SIG-M5 treated with dmso at 0.1 percent for 504 hours (cell line): ENCODE measurements around the gene CCDC154.
A peak's percentile ranks its signal among the peaks of the same experiment; 100 is the strongest.
"Not testable (repeated sequence)": the region's sequence is repeated elsewhere in the genome, so short reads cannot be mapped to it uniquely, and the experiment has no call there.

Experiments
- DNase-seq: peaks from one replicate; lab custom pipeline; 2025; ENCODE audit not compliant: unreplicated experiment; lab: John Stamatoyannopoulos, UW

The CCDC154 gene, protein sequence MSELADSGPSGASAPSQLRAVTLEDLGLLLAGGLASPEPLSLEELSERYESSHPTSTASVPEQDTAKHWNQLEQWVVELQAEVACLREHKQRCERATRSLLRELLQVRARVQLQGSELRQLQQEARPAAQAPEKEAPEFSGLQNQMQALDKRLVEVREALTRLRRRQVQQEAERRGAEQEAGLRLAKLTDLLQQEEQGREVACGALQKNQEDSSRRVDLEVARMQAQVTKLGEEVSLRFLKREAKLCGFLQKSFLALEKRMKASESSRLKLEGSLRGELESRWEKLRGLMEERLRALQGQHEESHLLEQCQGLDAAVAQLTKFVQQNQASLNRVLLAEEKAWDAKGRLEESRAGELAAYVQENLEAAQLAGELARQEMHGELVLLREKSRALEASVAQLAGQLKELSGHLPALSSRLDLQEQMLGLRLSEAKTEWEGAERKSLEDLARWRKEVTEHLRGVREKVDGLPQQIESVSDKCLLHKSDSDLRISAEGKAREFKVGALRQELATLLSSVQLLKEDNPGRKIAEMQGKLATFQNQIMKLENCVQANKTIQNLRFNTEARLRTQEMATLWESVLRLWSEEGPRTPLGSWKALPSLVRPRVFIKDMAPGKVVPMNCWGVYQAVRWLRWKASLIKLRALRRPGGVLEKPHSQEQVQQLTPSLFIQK

DNA sequence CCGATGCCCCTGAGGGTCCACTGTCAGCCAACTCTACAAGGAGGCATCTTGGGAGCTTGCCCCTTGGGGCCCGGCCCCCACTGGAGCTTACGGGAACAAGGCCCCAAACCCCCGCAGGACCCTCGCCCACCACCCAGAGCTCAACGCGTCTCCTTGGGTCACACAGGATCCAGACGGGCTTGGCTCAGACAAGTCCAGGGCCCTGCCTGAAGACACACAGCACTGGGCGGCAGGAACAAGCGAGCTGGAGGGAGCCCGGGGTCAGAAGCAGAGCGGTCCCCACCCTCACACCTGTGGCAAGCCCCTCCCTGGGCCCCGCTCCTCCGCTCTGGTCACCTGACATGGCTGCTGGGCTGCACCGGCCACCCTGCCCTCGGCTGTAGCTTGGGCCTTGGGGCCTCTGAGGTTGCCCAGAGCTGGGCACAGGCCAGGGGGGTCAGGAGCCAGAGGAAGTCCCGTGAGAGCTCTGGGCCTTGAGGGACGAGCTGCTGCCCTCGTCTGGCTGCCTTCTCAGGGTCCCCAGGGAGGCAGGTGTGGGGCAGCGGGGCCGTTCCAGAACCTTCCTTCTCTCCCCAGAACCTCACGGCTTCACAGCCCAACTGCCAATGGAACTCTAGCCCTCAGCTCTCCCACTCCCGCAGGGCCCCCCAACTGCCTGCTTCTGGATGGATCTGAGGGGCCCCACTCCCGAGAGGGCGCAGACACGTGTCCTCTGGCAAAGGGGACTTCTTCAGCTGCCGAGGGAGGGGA, at the start of gene CCDC154:
TSS of gene CCDC154 (minus strand) at position 577 of the 750 bp plus-strand sequence. CDS start at position 343, 234 bp downstream.
- DNase-seq: no peak

DNA sequence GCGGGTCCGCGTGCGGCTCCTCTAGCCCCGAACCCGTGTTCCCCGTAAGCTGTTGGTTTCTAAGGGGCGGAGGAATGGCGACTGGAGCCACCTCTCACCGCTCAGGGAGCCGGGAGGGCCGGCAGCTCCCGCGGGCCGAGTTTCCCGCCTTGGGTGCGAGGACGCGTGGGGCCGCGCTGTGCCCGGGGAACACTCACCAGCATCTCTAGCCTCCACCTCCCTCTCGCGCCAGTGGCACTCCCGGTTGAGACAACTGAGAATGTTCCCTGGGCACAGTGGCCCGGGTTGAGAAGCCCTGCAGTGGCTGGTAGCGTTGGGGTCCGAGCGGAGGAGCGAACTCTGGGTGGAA, 49.4 kb upstream of the CCDC154 start:
- DNase-seq: no peak

DNA sequence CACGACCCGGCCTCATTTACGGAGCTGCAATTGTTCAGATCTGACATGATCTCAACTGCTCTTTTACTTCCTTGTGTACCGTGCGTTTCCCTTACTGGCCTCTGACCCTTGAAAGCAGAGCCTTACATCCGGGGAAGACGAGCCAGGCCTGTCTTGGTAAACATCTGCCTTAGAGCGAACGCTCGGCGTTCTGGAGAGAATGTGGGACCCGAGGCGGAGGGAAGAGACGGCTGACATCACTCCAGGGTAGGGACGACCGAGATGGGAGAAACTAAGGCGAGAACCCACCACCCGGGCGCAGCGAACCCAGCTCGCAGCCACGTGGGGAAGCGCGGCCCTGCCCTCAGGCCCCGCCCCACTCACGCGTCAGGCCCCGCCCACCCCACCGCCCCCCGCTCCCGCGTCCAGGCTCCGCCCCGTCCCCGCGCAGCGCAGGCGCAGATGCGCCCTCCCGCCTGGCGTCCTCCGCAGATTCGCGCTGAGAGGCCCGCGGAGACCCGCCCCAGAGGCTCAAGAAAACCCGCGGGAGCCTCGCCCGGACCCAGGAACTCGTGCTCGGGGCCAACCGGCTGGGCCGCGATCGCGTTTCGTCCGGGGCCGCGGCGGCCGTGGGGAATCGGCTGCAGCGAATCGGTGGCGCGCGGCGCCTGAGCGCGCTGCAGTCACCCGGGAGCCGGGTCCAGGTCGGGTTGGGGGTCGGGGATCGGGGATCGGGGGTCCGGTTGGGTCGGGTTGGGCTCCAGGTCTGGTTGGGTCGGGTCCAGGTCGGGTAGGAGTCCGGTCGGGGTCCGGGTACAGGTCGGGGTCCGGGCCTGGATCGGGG, 48.8 kb upstream of the CCDC154 start, which contains the start of gene TELO2:
TSS of gene TELO2 (plus strand) at position 438 of the 823 bp plus-strand sequence. CDS start 922 bp downstream, outside the sequence.
- DNase-seq: peak; percentile 74

DNA sequence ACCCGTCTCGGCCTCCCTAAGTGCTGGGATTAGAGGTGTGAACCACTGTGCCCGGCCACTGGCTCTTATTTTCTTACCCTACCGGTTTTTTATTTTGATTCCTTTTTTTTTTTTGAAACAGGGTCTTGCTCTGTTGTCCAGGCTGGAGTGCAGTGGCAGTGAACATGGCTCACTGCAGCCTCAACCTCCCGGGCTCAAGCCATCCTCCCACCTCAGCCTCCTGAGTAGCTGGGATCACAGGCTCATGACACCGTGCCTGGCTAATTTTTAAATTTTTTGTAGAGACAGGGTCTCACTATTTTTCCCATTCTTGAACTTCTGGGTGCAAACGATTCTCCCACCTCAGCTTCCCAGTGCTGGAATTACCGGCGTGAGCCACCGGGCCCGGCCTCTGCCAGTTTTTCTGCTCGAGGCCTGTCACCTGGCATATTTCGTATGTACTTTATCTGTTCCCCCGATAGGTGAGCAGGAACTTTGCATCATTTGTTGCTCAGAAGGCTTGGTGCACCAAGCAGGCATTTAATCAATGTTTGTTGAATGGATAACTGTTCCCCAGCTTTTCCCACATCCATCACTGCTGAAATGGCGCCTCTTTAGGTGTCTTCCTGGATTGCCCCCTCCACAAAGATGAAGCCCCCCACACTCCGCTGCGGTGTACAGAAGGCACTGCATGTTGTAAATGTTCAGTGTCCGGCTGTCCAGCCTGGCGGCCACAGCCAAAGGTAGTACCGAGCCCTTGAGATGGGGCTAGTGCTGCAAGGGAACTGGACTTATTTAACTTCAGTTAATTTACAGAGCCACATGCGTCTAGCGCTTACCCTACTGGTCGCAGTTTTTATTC, 47.9 kb upstream of the CCDC154 start:
- no peak for DNase-seq

DNA sequence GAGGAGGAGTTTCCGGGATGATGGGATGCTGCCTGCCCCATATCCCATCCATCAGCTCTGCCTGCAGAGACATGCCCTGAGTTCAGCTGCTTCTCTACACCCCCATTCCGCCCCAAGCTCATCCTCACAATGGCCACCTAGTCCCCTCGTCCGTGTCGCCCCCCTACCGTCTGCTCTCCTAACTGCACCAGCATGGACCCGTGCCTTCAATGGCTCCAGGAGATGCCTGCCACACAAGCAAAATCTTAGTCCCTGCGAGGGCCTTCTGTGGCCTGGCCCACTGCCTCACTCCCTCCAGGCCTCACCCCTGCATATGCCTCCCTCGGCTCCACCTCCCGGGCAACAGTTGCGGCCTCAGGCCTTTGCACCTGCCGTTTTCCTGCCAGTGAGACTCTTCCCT, 47.0 kb upstream of the CCDC154 start:
- no peak for DNase-seq

DNA sequence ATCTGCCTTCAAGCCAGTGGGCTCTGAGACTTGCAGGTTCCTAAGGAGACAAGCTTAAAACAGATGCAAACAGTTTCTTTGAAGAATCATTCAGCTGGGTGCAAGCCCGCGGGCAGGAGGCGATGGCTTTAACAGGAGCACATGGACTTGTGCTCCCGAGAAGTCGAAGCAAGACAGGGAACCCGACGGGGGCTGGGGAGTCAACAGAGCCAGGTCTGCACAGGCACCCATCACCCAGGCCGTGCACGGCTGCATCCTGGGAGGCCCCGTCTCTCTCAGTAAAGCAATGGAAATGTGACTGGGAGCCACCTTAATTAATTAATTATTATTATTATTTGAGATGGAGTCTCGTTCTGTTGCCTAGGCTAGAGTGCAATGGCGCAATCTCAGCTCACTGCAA, 44.7 kb upstream of the CCDC154 start:
- DNase-seq: no peak

DNA sequence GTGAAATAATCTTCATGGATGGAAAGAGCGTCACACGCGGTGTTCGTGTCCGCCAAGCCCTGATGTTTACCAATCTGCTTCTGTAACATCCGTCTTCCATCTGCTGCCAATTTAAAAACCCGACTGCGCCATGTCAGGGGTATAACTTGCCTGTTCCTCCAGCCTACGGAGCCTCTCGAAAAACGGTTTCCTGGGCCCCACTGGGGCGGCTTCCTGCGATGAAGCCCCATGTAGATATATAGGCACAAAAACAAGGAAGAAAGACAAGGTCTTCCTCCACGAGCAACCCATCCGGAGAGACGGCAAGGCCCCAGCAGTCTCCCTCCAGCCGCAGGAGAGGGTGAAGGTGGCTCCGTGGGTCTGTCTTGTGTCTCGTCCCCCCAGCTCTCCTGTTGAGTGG, 44.3 kb upstream of the CCDC154 start, which contains the start of gene PTX4:
TSS of gene PTX4 (minus strand) at position 326 of the 400 bp plus-strand sequence. CDS start at position 291, 35 bp downstream.
- DNase-seq: no peak

DNA sequence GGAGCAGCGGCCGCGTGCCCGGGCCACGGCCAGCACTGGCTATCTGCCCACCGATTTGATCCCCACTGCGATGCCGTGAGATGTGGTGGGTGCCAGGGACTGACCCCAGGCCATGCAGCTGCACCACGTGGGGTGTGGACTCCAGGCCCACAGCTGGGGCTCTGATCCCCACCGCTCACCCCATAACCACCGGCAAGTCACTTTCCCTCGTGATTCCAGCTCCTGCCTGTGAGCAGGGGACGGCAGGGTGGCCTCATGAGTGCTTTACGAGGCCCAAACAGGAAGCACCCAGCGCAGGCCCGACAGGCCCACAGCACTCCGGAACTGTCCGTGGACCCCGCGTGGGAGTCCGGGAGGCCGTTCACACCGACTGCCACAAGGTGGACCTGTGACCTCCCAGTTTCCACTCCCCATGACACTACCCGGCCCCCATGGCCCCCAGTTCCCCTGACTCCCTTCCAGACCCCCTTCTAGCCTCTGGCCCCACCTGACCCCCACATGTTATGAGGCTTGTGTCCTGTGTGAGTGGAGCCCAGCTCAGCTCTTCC, 43.8 kb upstream of the CCDC154 start:
- DNase-seq: no peak

DNA sequence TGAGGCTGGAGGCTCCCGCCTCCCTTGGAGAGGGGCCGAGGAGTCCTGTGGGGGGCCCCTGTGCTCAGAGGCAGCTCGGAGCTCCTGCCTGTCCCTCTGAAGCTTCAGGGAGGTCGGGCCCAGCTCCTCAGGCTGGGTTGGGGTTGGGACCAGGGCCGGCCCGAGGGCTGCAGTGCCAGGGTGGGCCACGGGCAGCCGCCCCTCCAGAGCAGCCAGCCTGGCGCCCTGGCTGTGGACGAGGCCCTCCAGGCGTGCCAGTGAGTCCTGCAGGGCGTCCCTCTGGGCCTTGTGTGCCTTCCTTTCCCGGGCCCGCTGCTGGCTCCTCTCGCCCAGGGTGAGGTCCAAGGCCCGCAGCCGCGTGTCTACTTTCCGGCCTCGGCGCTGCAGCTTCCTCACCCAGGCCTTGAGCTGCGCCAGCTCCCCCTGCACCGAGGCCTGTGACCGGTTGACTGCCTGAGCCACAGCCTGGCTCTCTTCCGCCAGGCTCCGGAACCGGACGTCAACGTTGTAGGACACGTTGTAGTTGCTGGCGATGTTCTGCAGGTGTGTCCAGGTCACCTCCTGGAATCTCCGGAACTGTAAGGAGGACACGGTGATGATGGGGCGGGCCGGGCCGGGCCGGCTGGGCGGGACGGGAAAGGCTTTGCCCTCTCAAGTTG, 43.2 kb upstream of the CCDC154 start:
- DNase-seq: no peak

DNA sequence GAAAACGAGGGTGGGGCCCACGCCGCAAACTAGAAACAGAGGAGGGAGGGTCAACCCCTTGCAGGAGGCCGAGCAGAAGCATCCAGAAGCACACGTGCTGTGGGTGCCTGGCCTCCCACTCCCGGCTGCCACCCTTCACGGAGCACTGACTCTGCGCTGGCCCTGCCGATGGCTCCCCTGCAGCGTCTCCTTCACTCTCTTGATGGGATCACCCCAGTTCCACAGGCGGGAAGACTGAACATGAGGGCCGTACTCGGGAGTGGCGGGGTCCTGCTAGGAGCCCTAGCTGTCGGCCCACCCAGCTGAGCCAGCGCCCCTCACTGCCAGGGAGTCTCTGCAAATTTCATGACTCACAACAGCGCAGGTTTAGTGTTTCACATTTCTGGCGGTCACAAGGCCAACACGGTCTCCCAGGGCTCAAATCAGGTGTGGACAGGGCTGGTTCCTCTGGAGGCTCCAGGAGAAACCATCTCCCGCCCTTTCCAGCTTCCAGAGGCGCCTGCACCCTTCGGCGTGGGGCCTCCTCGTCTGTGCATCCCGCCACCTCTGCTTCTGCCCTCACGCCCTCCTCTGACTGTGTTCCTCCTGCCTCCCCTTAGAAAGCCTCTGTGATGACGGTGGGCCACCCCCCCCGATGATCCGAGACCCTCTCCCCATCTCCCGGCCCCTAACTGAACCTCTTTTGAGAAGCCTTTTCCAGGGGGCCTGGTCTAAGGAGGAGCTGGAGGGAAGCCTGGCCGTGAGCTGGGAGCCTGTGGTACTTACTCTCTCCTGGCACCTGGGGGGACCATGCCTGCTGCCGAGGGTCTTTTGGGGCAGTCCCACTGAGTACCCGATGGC, 42.4 kb upstream of the CCDC154 start:
- no peak for DNase-seq

DNA sequence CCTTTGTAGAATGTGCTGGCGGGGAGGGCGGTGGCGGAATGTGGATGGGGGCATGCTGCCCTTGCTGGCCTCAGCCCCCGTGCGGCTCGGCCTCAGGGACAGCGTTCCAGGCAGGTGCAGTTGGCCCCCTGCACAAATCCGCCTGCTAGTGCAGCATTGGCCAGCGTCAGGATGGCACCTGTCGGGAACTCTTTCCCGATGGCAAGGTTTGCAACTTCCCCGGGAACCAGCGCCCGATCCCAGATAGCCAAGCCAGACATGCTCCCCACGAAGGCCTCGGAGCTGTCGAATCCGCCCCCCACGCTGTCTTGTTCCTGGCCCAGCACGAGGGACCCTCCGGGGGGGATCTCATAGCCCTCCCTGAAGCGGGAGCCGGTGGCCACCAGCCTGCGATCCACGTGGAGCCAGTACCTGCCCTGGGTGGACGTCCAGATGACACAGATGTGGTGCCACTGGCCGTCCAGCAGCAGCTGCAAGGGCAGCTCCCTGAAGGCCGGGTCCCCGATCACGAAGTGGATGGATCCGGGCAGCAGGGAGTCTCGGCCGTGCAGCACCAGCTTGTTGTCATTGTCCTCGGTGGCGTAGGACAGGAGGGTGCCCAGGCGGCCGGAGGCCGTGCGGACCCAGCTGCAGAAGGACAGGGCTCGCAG, 41.6 kb upstream of the CCDC154 start:
- DNase-seq: no peak

DNA sequence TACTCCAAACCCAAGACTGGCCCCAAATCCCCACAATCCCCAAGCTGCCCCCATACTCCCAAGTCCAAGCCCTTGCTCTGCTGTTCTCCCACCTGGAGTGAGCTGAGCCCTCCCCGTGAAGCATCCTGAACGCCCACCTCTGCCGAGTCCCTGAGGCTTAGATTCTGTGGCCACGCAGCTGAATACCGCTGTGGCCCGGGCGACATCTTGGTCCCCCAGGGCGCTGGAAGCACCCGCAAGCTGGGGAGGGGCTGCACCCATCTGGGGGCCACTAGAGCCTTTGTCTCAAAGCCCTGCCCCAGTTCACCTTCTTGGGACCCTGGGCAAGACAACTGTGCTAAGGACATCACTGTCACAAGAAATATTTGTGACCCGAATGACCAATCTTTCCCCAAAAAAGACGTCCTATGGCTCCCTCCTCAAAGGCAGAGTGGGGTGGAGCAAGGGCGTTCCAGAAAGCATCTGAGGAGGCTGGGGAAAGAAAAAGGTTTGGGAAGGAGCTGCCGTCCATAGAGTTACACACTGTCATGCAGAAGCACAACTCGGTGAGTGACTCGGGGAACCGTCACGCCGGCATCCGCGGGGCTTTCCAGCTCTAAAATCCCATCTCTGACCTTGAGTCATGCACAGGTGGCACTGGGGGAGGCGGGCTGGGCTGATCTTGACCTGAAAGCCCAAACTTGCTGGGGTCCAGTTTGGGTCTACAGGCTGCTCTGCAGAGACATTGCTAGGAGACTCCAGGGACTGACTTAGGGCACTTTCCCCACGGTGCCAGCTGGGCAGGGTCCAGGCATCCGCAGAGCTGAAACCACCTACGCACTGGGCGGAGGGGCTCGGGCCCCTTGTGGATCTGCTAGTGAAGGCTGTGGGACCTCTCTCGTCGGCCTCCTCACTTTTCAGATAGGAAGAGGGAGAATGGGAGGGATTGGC, 37.8 kb upstream of the CCDC154 start:
- DNase-seq: no peak

DNA sequence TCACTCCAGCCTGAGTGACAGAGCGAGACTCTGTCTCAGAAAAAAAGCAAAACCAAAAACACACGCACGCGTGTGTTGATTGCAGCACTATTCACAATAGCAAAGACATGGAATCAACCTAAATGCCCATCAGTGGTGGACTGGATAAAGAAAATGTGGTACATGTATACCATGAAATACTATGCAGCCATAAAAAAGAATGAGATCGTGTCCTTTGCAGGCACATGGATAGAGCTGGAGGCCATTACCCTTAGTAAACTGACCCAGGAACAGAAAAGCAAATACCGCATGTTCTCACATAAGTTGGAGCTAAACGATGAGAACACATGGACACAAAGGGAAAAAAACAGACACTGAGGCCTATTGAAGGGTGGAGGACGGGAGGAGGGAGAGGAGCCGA, 34.6 kb upstream of the CCDC154 start:
- not testable (repeated sequence) for DNase-seq

DNA sequence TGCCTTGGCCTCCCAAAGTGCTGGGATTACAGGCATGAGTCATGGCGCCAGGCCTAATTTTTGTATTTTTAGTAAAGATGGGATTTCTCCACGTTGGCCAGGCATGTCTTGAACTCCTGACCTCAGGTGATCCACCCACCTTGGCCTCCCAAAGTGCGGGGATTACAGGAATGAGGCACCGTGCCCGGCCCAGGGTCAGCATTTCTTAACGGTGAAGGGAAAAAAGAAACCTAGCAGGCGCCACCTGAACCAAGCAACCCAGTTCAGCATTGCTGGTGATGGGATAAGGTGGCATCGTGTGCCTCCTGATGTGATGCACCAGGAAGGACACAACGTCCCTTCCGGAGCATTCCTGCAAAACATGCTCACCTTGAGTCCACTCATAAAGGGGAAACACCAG, 32.7 kb upstream of the CCDC154 start:
- DNase-seq: no peak

DNA sequence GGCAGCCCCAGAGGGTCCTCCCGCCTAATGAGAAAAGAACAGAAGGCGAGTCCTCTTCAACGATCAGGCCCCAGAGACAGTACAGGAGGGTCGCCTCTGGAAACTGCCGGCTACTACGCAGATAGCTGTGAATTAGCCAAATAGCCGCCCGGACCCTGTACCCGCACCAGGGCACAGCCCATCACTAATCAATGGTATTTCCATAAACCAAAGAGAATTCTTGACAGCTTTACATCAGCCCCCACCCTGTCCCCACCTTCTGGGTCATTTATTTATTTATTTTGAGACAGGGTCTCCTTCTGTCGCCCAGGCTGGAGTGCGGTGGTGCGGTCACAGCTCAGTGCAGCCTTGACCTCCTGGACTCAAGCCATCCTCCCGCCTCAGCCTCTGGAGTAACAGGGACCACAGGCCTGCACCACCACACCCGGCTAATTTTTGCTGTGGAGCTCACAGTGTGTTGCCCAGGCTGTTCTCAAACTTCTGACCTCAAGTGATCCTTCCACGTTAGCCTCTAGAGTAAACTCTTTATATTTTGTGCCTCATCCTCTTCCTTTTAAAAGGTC, 31.3 kb upstream of the CCDC154 start:
- no peak for DNase-seq
